Heart left ventricle (tissue), 16 donors: ENCODE results near the gene GNG7. TPM values are rescaled to one million over a fixed set of nuclear protein-coding genes. Genes with fewer than 3 reads are reported as not detected.
A peak's percentile ranks its signal among the peaks of the same experiment; 100 is the strongest.
"Not testable (repeated sequence)": the region's sequence is repeated elsewhere in the genome, so short reads cannot be mapped to it uniquely, and the experiment has no call there.

Experiments
- ATAC-seq, 4 donors: fragments of 200-7000 bp; cut with Tn5 transposase; one replicate each; pipeline ENCODE4 v1.9.1; 2020 to 2022; ENCODE audit warnings: moderate library complexity in 4 of 4, mild to moderate bottlenecking in 3 of 4, moderate number of reproducible peaks in 1 of 4
- DNase-seq, 5 donors: peaks; one replicate each; pipeline ENCODE4 v3.0.0-alpha.2; 2020
- H3K27ac ChIP-seq, 12 donors: fragments of 200-600 bp; sonication (generic) in 4 of 12; one replicate each; pipeline versions ENCODE4 v1.5.0 to v1.8.0; 2016 to 2022; ENCODE audit warnings: mild to moderate bottlenecking in 2 of 12
- H3K27me3 ChIP-seq, 9 donors: fragments of 200-600 bp; sonication (generic) in 2 of 9; one replicate each; pipeline versions ENCODE4 v1.5.1 to v1.8.0; 2016 to 2022; ENCODE audit warnings: mild to moderate bottlenecking in 3 of 9
- H3K36me3 ChIP-seq, 9 donors: fragments of 200-600 bp; sonication (generic) in 2 of 9; one replicate each; pipeline versions ENCODE4 v1.5.0 to v1.8.0; 2018 to 2022; ENCODE audit warnings: mild to moderate bottlenecking in 2 of 9
- H3K4me1 ChIP-seq, 12 donors: fragments of 200-600 bp; sonication (generic) in 4 of 12; one replicate each; pipeline versions ENCODE4 v1.5.0 to v1.8.0; 2016 to 2022; ENCODE audit warnings: mild to moderate bottlenecking in 3 of 12
- H3K4me3 ChIP-seq, 12 donors: fragments of 200-600 bp; sonication (generic) in 4 of 12; one replicate each; pipeline versions ENCODE4 v1.5.0 to v1.8.0; 2017 to 2022; ENCODE audit warnings: mild to moderate bottlenecking in 9 of 12, moderate library complexity in 4 of 12
- H3K9me3 ChIP-seq, 12 donors: fragments of 200-600 bp; sonication (generic) in 4 of 12; one replicate each; pipeline versions ENCODE4 v1.5.0 to v1.8.0; 2016 to 2022; ENCODE audit warnings: mild to moderate bottlenecking in 1 of 12
- CTCF ChIP-seq, 12 donors: fragments of 200-600 bp; sonication (generic) in 4 of 12; IDR thresholded peaks; one replicate each; pipeline versions ENCODE4 v1.5.0 to v1.8.0; 2018 to 2022; ENCODE audit warnings: antibody characterized with exemption in 12 of 12, mild to moderate bottlenecking in 5 of 12
- POLR2A ChIP-seq, 2 donors: fragments of 450-650 bp; IDR thresholded peaks; one replicate each; pipeline ENCODE4 v1.6.1; 2017; ENCODE audit warnings: antibody characterized with exemption in 2 of 2, mild to moderate bottlenecking in 2 of 2, moderate library complexity in 2 of 2
- WGBS, 4 donors: extraction: QIAGEN DNeasy Blood & Tissue Kit in 2 of 4; methylation state at CpG; one replicate each; pipeline versions ENCODE4 v1.1.5 to v1.1.7; 2013 to 2018; 5-methylcytosine and 5-hydroxymethylcytosine counted together
- intact Hi-C, 10 donors: fragments of 100-400 bp; cut with DNase I; formaldehyde crosslinking; loops; one replicate each; pipeline versions ENCODE4 v1.11.1 to v1.14.2; 2022
- polyA plus RNA-seq, 2 donors: library from polyadenylated mRNA; stranded (reverse); fragments of 200-250 nt; gene quantifications; one replicate each; pipeline ENCODE4 v1.2.3, GENCODE V29; 2013
- total RNA-seq, 9 donors: library from RNA; depleted of rRNA in 2 of 9; stranded (reverse); fragments of >200 nt in 2 of 9; fragmentation: NEBNext Ultra II Directional in 3 of 9; extraction: Animal tissue kit (Norgen Biotek cat#: 25700) in 3 of 9; gene quantifications; one replicate each; pipeline versions ENCODE4 v1.1.0 to v1.2.4, GENCODE V29; 2016 to 2023
- donor health status: ischemic (EF 13 %, LVEDD 7.1; RV severe dilation, severe dysfunction).
- donor health status: healthy with polysubstance abuse.
- donor health status: DM: no; HTN: yes; CAD: no.
- donor health status: DM: no; HTN: no; CAD: no.
- donor health status: ischemic (EF 25% LVEDD 6.9; RV normal size, moderate dysfunction).
- donor health status: ischemic (EF 25% LVEDD 5.7; RV mildly dilated, moderate dysfunction).
- donor health status: healthy.
- donor health status: DM: yes; HTN: yes; CAD: no.
- donor health status: ischemic (EF 35%, LVEDD 5.7; RV mildly dilated, moderate dysfunction).
- donor health status: nonischemic (EF 11% LVEDD 7.7; RV severe dilation, severe dysfunction).
- donor health status: DM: yes; HTN: yes; CAD: no.
- donor health status: PGD.
- donor health status: ischemic (EF 29% LVEDD 5.4; RV normal size, mild dysfunction).
- donor health status: nonischemic (EF 23%, LVEDD 6.1; RV moderate dilation, normal function).

The GNG7 gene
- total and polyA plus RNA-seq, 11 donors, result 11.7 to 46.4 (median 24.0) TPM

- no peaks in the 10 kb centered on the region for H3K9me3 ChIP-seq
- intact Hi-C loops, result no loop called here
- H3K4me1 ChIP-seq, result peaks cover 0 to 21% (median 4%) of the 10 kb centered on the region in 12 donors
- H3K4me3 ChIP-seq, result no peak overlapping the region
- no peak overlapping the region for H3K27ac ChIP-seq
- no peak for ATAC-seq
- peaks cover 0 to 5% (median 0%) of the 10 kb centered on the region in 9 donors for H3K36me3 ChIP-seq
- TF ChIP-seq CTCF (IDR thresholded peaks at IDR 0.05), result no peak
- no peak for TF ChIP-seq POLR2A (IDR thresholded peaks at IDR 0.05)
- no peak for DNase-seq
- 63 to 75% (median 68%) methylated on average over 12 of the region's 12 CpGs for WGBS, 4 donors
- no peaks in the 10 kb centered on the region for H3K27me3 ChIP-seq
Measured at GRCh38 chr19:2676823-2677222, 25.7 kb downstream of the GNG7 start.

GRCh38 chr19:2675892-2676291, 26.6 kb downstream of the GNG7 start:
- no peaks in the 10 kb centered on the region for H3K9me3 ChIP-seq
- no peaks in the 10 kb centered on the region for H3K36me3 ChIP-seq
- H3K4me1 ChIP-seq, result peaks cover 0 to 22% (median 4%) of the 10 kb centered on the region in 12 donors
- ATAC-seq (peak in 2 of 4 donors; percentile 40 to 43), DNase-seq (no peak)
- peak overlapping the region in 10 of 12 donors; percentile 61 to 90 (median 78) for H3K27ac ChIP-seq
- H3K4me3 ChIP-seq, result peak overlapping the region in 6 of 12 donors; percentile 20 to 42 (median 27)
- intact Hi-C loops, result no loop called here
- no peaks in the 10 kb centered on the region for H3K27me3 ChIP-seq
- WGBS, 4 donors, result 20 to 38% (median 32%) methylated on average over 11 of the region's 11 CpGs
- TF ChIP-seq POLR2A (IDR thresholded peaks at IDR 0.05) (no peak), CTCF (IDR thresholded peaks at IDR 0.05) (no peak)

- 23 to 71% (median 67%) methylated on average over 1 to 16 of the region's 16 CpGs for WGBS, 4 donors
- peak overlapping the region in 2 of 12 donors; percentile 18 to 64 for H3K27ac ChIP-seq
- no peak for TF ChIP-seq POLR2A (IDR thresholded peaks at IDR 0.05)
- no peak for TF ChIP-seq CTCF (IDR thresholded peaks at IDR 0.05)
Measured at GRCh38 chr19:2670217-2670616, 32.3 kb downstream of the GNG7 start.

DNA sequence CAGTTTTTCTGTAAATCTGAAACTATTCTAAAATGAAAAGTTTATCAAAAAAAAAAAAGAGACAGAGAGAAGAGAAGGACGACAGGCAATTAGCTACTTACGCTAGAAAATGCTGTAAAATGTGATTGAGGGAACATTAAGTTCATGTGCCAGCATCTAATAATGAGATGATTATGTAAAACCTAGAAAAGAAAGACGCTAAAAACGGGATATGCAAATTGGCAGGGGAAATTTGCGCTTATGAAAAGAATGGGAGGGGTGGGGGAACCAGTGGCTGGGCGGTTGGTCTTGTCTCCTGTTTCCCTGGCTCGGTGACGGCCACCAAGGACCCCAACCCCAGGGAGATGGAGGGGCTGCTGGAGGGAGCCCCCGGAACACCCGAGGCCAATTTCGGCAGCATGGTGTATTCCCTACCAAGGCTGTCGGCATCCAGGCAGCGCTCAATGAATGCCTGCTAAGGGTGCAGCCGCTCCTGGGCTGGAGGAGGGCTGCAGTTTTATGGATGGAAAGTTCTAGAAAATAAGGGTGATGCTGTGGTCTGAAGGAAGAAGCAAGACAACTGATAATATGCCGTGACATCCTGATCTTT, 34.2 kb downstream of the GNG7 start:
- H3K27ac ChIP-seq, result no peak overlapping the region
- no peak for ATAC-seq

More at GRCh38 chr19:2670217-2670616, 32.3 kb downstream of the GNG7 start:
- no peak for DNase-seq
- intact Hi-C loops, result no loop called here
- Histone ChIP-seq H3K36me3 (no peaks in the 10 kb centered on the region), H3K9me3 (no peaks in the 10 kb centered on the region), H3K27me3 (no peaks in the 10 kb centered on the region), H3K4me3 (no peak overlapping the region), H3K4me1 (peaks cover 0 to 21% (median under 1%) of the 10 kb centered on the region in 12 donors)
- peak in 3 of 4 donors; percentile 44 to 50 (median 46) for ATAC-seq

DNA sequence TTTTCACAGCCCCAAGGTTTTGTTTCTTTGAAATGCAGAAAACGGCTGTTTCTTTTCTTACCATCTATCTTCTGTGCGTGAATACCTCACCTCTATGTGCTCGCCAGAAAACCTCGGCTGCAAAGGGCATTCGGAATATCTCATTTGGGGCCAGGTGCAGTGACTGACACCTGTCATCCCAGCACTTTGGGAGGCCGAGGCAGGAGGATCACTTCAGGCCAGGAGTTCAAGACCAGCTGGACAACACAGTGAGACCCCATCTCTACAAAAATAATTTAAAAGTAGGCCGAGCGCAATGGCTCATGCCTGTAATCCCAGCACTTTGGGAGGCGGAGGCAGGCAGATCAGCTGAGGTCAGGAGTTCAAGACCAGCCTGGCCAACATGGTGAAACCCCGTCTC, 35.1 kb downstream of the GNG7 start:
- 87 to 94% (median 92%) methylated on average over 10 of the region's 10 CpGs for WGBS, 4 donors
- H3K36me3 ChIP-seq, DNase-seq, H3K4me3 ChIP-seq, ATAC-seq, H3K27me3 ChIP-seq, H3K27ac ChIP-seq: not testable (repeated sequence)
- Histone ChIP-seq H3K9me3 (peaks cover 0 to 10% (median 0%) of the 10 kb centered on the region in 12 donors), H3K4me1 (peaks cover 0 to 27% (median 5%) of the 10 kb centered on the region in 12 donors)
- intact Hi-C loops, result loop anchor here in 4 of 10 donors (5.0 to 10.0 kb wide), 3 partner anchors 35 to 227 kb away; partner anchors contain the start of genes DIRAS1 (in 2 of the 4) and GNG7 (in 2 of the 4)

More for the DNA sequence above, 34.2 kb downstream of the GNG7 start:
- no peak overlapping the region for H3K4me3 ChIP-seq
- TF ChIP-seq CTCF (IDR thresholded peaks at IDR 0.05) (no peak), POLR2A (IDR thresholded peaks at IDR 0.05) (no peak)
- peaks cover 0 to 27% (median 5%) of the 10 kb centered on the region in 12 donors for H3K4me1 ChIP-seq
- no peak for DNase-seq
- intact Hi-C loops, result loop anchor here in 4 of 10 donors (5.0 to 10.0 kb wide), 3 partner anchors 34 to 227 kb away; partner anchors contain the start of genes DIRAS1 (in 2 of the 4) and GNG7 (in 2 of the 4)
- peaks cover 0 to 4% (median 0%) of the 10 kb centered on the region in 12 donors for H3K9me3 ChIP-seq
- no peaks in the 10 kb centered on the region for H3K27me3 ChIP-seq
- no peaks in the 10 kb centered on the region for H3K36me3 ChIP-seq
- 82 to 88% (median 83%) methylated on average over 15 of the region's 15 CpGs for WGBS, 4 donors
